Mesendoderm (in vitro differentiated cells): ENCODE results near the gene CUL4A.

ENCODE experiments used
- DNase-seq: peaks from one replicate; pipeline ENCODE4 v3.0.0; 2013
- H2AK5ac ChIP-seq: 2 replicates; pipeline ENCODE4 v1.6.1; 2013; ENCODE audit warnings: low read length, inconsistent platforms
- H2BK120ac ChIP-seq: 2 replicates; pipeline ENCODE4 v1.6.1; 2013; ENCODE audit warnings: low read depth, mild to moderate bottlenecking, low read length, moderate library complexity, mixed read lengths
- H2BK15ac ChIP-seq: replicated peaks from 2 replicates; pipeline ENCODE4 v1.6.1; 2013; ENCODE audit warnings: low read depth, mild to moderate bottlenecking, moderate library complexity
- H2BK5ac ChIP-seq: 2 replicates; pipeline ENCODE4 v1.6.1; 2013; ENCODE audit warnings: low read length, inconsistent platforms
- H3K18ac ChIP-seq: 2 replicates; pipeline ENCODE4 v1.6.1; 2013; ENCODE audit warnings: mild to moderate bottlenecking, low read length, mixed read lengths
- H3K23ac ChIP-seq: one replicate; pipeline ENCODE4 v1.6.1; 2013; ENCODE audit warnings: low read length
- H3K27ac ChIP-seq: 2 replicates; pipeline ENCODE4 v1.5.1; 2013; ENCODE audit warnings: low read depth, mild to moderate bottlenecking, inconsistent platforms, low read length, moderate library complexity
- H3K27me3 ChIP-seq: 2 replicates; pipeline ENCODE4 v1.6.1; 2013; ENCODE audit warnings: low read length, control low read depth, mild to moderate bottlenecking, inconsistent platforms; ENCODE audit not compliant: insufficient read depth, poor library complexity
- H3K36me3 ChIP-seq: 2 replicates; pipeline ENCODE4 v1.6.1; 2013; ENCODE audit warnings: low read length, inconsistent platforms; ENCODE audit not compliant: control insufficient read depth, insufficient read depth
- H3K4ac ChIP-seq: one replicate; pipeline ENCODE4 v1.6.1; 2013; ENCODE audit warnings: low read depth, mild to moderate bottlenecking, low read length, moderate library complexity
- H3K4me1 ChIP-seq: 2 replicates; pipeline ENCODE4 v1.6.1; 2013; ENCODE audit warnings: low read depth, low read length, inconsistent platforms; ENCODE audit not compliant: control insufficient read depth
- H3K4me2 ChIP-seq: 2 replicates; pipeline ENCODE4 v1.6.1; 2013; ENCODE audit warnings: low read length
- H3K4me3 ChIP-seq: 2 replicates; pipeline ENCODE4 v1.5.1; 2013; ENCODE audit warnings: mild to moderate bottlenecking, low read length
- H3K56ac ChIP-seq: one replicate; pipeline ENCODE4 v1.6.1; 2013; ENCODE audit warnings: low read length
- H3K79me1 ChIP-seq: 2 replicates; pipeline ENCODE4 v1.6.1; 2013; ENCODE audit warnings: low read length, inconsistent platforms
- H3K79me2 ChIP-seq: 2 replicates; pipeline ENCODE4 v1.6.1; 2013; ENCODE audit warnings: mild to moderate bottlenecking, low read length; ENCODE audit not compliant: control insufficient read depth, insufficient read depth
- H3K9ac ChIP-seq: 2 replicates; pipeline ENCODE4 v1.6.1; 2013; ENCODE audit warnings: low read length, inconsistent platforms
- H4K5ac ChIP-seq: one replicate; pipeline ENCODE4 v1.6.1; 2013; ENCODE audit warnings: low read length
- H4K8ac ChIP-seq: one replicate; pipeline ENCODE4 v1.6.1; 2013; ENCODE audit warnings: low read depth, mild to moderate bottlenecking, control low read depth, low read length, moderate library complexity
- WGBS: extraction: QIAGEN DNeasy Blood & Tissue Kit; methylation state at CpG from one replicate; pipeline ENCODE4 v1.1.7; 2013; ENCODE audit warnings: low lambda C conversion rate, missing lambda C conversion rate; ENCODE audit not compliant: insufficient coverage; ENCODE audit errors: extremely low coverage; 5-methylcytosine and 5-hydroxymethylcytosine counted together

The CUL4A gene

DNA sequence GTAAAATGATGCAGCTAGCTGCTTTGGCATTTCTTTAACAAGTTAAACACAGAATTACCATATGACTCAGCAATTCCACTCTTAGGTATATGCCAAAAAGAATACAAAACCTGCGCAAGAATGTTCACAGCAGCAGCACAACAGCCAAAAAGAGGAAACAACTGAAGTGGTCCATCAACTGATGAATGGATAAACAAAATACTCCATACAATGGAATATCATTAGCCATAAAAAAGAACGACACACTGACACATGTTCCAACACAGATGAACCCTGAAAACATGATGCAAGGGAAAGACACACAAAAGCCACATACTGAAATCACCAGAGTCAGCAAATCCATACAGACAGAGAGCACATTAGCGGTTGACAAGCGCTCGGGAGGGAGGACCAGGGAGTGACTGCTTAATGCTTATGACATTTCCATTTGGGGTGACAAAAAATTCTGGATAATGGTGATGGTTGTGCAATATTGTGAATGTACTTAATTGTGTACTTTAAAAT lies 3.9 kb upstream of the CUL4A start:
- H3K4ac ChIP-seq = no peak overlapping the region
- no peak overlapping the region for H2BK120ac ChIP-seq
- H3K18ac ChIP-seq = no peak overlapping the region
- no peak overlapping the region for H3K4me3 ChIP-seq
- no peak overlapping the region for H3K27ac ChIP-seq
- H2AK5ac ChIP-seq = no peak overlapping the region
- H3K27me3 ChIP-seq = no peaks in the 10 kb centered on the region
- H3K79me1 ChIP-seq = peaks cover 10% of the 10 kb centered on the region
- no peak overlapping the region for H2BK15ac ChIP-seq
- H3K4me2 ChIP-seq = no peak overlapping the region
- H3K56ac ChIP-seq = no peak overlapping the region
- no peaks in the 10 kb centered on the region for H3K4me1 ChIP-seq
- DNase-seq = no peak
- H3K9ac ChIP-seq = no peak overlapping the region
- H4K8ac ChIP-seq = no peak overlapping the region
- H3K36me3 ChIP-seq = no peaks in the 10 kb centered on the region
- H2BK5ac ChIP-seq = no peak overlapping the region
- no CpG with 5 or more reads among the region's 5 CpGs for WGBS
- H3K23ac ChIP-seq = no peak overlapping the region
- peaks cover 72% of the 10 kb centered on the region for H3K79me2 ChIP-seq
- no peak overlapping the region for H4K5ac ChIP-seq

DNA sequence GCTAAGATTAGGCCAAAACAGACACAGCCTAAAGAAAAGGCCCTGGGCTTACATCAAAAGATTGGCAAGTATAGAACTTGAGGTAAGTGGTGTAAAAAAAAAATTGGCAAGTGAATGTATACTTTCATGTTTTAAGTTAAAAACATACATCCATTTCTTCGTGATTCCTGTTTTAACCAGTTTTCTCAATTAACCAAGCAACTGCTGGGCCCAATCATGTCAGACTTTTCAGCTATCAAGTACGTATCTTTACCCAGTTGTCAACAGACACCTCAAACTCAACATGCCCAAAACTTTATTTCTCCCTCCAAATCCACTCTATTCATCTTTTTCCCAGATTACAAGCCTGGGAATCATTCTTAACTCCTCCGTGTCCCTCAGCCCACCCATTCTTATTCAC lies 2.0 kb upstream of the CUL4A start:
- Histone ChIP-seq H3K23ac (no peak overlapping the region), H2BK15ac (no peak overlapping the region), H2BK120ac (no peak overlapping the region), H4K5ac (no peak overlapping the region), H3K18ac (no peak overlapping the region), H3K4me1 (peaks cover 3% of the 10 kb centered on the region), H3K4me2 (peak overlapping the region; percentile 23), H3K4me3 (peak overlapping the region; percentile 83), H3K27me3 (no peaks in the 10 kb centered on the region), H3K79me1 (peaks cover 9% of the 10 kb centered on the region), H4K8ac (no peak overlapping the region), H3K79me2 (peaks cover 78% of the 10 kb centered on the region), H3K4ac (no peak overlapping the region), H2AK5ac (no peak overlapping the region), H3K9ac (peak overlapping the region; percentile 77), H3K36me3 (no peaks in the 10 kb centered on the region), H2BK5ac (no peak overlapping the region), H3K56ac (peak overlapping the region; percentile 95), H3K27ac (no peak overlapping the region)
- no CpG with 5 or more reads among the region's 3 CpGs for WGBS
- no peak for DNase-seq

DNA sequence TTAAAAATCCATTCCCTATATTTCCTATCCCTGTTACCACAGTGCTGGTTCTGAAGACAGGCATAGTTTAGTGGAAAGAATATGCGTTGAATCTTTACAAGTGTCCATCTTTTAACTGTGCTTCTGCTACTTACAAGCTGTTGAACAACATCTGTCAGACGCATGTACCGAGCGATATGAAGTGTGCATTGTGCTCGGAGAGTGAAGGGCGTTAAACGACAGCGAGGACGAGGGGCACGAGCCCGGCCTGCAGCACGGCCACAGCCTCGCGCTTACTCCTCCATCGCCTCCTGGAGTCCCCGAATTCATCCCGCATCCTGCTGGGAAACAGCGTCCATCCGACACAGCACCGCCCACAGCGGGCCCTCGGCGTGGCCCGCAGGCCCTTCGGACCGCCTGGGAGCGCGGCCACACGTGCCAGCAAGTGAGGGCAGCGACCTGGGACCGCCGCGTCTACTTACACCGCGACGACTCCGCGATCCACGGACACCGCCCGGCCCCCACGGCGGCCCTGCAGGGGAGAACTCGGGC lies 1.5 kb upstream of the CUL4A start:
- no peak overlapping the region for H2BK120ac ChIP-seq
- no peak overlapping the region for H2BK5ac ChIP-seq
- H3K9ac ChIP-seq = peak overlapping the region; percentile 77
- no peak overlapping the region for H2BK15ac ChIP-seq
- H4K5ac ChIP-seq = no peak overlapping the region
- H3K56ac ChIP-seq = peak overlapping the region; percentile 95
- WGBS = no CpG with 5 or more reads among the region's 44 CpGs
- no peaks in the 10 kb centered on the region for H3K27me3 ChIP-seq
- H3K79me1 ChIP-seq = peaks cover 9% of the 10 kb centered on the region
- H3K4ac ChIP-seq = peak overlapping the region; percentile 49
- H3K79me2 ChIP-seq = peaks cover 80% of the 10 kb centered on the region
- no peak overlapping the region for H4K8ac ChIP-seq
- peak overlapping the region; percentile 33 for H3K18ac ChIP-seq
- peak overlapping the region; percentile 22 for H3K27ac ChIP-seq
- H2AK5ac ChIP-seq = no peak overlapping the region
- no peaks in the 10 kb centered on the region for H3K36me3 ChIP-seq
- peaks cover 3% of the 10 kb centered on the region for H3K4me1 ChIP-seq
- H3K23ac ChIP-seq = no peak overlapping the region
- DNase-seq = peak; percentile 70
- peak overlapping the region; percentile 83 for H3K4me3 ChIP-seq
- H3K4me2 ChIP-seq = peak overlapping the region; percentile 23

DNA sequence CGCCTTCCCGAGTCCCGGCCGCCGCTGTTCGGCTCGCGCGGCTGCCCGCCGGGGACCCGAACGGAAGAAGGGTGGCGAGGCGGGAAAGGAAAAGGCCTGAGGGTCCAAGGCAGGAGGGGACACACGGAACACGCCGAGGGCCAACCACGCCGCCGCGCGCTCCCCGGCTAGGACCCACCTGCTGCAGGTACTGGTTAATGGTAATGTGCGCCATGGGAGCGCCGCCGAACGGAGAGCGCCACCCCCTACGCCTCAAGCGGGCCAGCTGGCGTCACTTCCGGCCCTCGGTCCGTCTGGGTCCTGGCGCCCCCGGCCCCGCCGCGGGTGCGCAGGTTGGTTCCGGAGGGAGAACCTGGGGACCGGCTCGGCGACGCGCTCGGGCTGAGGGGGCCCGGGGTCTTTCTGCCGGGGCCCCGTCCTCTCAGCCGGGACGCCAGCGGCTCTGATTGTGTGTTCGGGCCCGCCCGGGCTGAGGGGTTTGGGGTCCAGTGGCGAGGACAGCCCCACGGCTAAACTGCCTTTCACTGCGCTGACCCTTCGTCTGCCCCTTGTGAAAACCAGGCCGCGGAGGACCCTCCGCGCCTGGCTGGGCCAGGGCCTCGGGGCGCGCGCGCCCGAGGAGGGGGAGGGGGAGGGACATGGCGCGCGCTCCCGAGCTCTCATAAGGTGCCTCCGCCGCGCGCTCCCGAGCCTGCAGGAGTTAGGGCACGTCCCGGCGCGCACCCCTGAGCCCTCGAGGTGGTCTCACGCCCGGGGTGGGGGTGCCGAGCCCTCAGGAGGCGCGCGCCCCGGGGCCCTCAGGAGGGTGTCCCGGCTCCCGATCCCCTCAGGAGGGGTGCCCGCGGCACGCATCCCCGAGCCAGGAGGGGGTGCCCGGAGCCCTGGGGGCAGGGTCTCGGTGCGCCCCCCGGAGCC lies 735 bp upstream of the CUL4A start, which contains the start of gene PCID2:
PCID2 (minus strand) TSS at position 249 of the 915 bp plus-strand sequence; CDS start at position 214, 35 bp downstream.
- Histone ChIP-seq H3K36me3 (no peaks in the 10 kb centered on the region), H4K8ac (peak within 1 kb of the TSS; percentile 5), H2AK5ac (no peak within 1 kb of the TSS), H4K5ac (no peak within 1 kb of the TSS), H2BK15ac (no peak within 1 kb of the TSS), H3K4me1 (peaks cover 3% of the 10 kb centered on the region), H3K4ac (peak within 1 kb of the TSS; percentile 99), H3K27me3 (no peaks in the 10 kb centered on the region), H3K79me1 (peaks cover 9% of the 10 kb centered on the region), H3K4me3 (peak within 1 kb of the TSS; percentile 83), H3K79me2 (peaks cover 80% of the 10 kb centered on the region), H3K56ac (peak within 1 kb of the TSS; percentile 96), H2BK120ac (peak within 1 kb of the TSS; percentile 93), H3K4me2 (peak within 1 kb of the TSS; percentile 54), H2BK5ac (peak within 1 kb of the TSS; percentile 54), H3K27ac (peak within 1 kb of the TSS; percentile 98), H3K18ac (peak within 1 kb of the TSS; percentile 100), H3K23ac (no peak within 1 kb of the TSS), H3K9ac (peak within 1 kb of the TSS; percentile 93)
- peak; percentile 97 for DNase-seq
- WGBS = no CpG with 5 or more reads among the region's 103 CpGs

DNA sequence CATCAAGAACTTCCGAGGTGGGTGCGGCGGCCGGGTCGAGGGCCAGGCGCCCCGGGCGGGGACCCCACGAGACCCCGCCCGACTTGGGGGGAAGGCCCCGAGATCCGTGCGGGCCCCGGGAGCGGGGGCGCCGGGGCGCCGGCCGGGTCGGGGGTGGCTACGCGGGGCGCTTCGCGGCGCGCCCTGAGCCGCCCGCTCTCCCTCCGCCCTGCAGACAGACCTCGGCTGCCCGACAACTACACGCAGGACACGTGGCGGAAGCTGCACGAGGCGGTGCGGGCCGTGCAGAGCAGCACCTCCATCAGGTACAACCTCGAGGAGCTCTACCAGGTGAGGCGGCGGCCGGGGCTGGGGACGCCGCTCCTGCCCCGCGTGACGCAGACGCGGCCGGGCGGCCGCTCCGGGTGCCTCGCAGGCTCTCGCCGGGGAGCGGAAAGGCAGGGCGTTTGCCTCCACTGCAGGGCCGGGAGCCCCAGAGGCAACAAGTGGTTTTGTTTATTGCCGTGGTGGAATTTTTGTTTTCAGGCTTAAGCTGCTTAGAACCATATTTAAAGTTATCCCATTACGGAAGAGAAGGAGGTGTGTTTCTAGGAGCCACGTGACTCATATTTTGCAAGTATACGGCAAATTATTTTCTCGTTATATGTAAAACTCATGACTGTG lies 477 bp downstream of the CUL4A start:
- Histone ChIP-seq H3K56ac (peak overlapping the region; percentile 96), H3K27me3 (no peaks in the 10 kb centered on the region), H3K4me2 (peak overlapping the region; percentile 58), H2AK5ac (no peak overlapping the region), H3K18ac (peak overlapping the region; percentile 100), H2BK15ac (no peak overlapping the region), H3K4ac (peak overlapping the region; percentile 97), H2BK5ac (no peak overlapping the region), H3K27ac (peak overlapping the region; percentile 98), H3K23ac (no peak overlapping the region), H2BK120ac (peak overlapping the region; percentile 88), H3K9ac (peak overlapping the region; percentile 93), H3K4me3 (peak overlapping the region; percentile 42), H3K79me2 (peaks cover 80% of the 10 kb centered on the region), H3K36me3 (no peaks in the 10 kb centered on the region), H4K8ac (no peak overlapping the region), H4K5ac (no peak overlapping the region), H3K79me1 (peaks cover 8% of the 10 kb centered on the region), H3K4me1 (peaks cover 3% of the 10 kb centered on the region)
- WGBS = no CpG with 5 or more reads among the region's 67 CpGs
- DNase-seq = peak; percentile 83
